ENCODE measurements around the gene WDR45B.

DNA sequence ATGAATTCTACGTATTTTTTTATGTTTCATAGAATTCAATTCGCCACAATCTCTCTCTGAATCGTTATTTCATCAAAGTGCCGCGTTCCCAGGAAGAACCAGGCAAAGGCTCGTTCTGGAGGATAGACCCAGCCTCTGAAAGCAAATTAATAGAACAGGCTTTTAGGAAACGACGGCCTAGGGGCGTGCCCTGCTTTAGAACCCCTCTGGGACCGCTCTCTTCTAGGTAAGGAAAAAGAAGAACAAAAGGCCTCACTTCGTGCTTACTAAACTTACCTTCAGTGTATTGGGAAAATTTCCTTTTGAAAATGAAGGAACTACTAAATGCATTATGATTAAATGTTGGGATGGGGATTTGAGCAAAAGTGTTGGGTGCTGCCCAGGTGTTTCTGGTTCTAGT lies 65.5 kb downstream of the WDR45B start:
- TF ChIP-seq, protein P1, sequence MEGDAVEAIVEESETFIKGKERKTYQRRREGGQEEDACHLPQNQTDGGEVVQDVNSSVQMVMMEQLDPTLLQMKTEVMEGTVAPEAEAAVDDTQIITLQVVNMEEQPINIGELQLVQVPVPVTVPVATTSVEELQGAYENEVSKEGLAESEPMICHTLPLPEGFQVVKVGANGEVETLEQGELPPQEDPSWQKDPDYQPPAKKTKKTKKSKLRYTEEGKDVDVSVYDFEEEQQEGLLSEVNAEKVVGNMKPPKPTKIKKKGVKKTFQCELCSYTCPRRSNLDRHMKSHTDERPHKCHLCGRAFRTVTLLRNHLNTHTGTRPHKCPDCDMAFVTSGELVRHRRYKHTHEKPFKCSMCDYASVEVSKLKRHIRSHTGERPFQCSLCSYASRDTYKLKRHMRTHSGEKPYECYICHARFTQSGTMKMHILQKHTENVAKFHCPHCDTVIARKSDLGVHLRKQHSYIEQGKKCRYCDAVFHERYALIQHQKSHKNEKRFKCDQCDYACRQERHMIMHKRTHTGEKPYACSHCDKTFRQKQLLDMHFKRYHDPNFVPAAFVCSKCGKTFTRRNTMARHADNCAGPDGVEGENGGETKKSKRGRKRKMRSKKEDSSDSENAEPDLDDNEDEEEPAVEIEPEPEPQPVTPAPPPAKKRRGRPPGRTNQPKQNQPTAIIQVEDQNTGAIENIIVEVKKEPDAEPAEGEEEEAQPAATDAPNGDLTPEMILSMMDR (IDR thresholded peaks at IDR 0.05; ENCODE audit: low read length): no peak
- no peak for TF ChIP-seq EZH2 (IDR thresholded peaks at IDR 0.05; ENCODE audit: borderline replicate concordance, low read length)

Measured in OCI-LY1 (cell line).